Measurements from ENCODE around the gene MRM2.
"Not testable (repeated sequence)": the region's sequence is repeated elsewhere in the genome, so short reads cannot be mapped to it uniquely, and the experiment has no call there.

DNA sequence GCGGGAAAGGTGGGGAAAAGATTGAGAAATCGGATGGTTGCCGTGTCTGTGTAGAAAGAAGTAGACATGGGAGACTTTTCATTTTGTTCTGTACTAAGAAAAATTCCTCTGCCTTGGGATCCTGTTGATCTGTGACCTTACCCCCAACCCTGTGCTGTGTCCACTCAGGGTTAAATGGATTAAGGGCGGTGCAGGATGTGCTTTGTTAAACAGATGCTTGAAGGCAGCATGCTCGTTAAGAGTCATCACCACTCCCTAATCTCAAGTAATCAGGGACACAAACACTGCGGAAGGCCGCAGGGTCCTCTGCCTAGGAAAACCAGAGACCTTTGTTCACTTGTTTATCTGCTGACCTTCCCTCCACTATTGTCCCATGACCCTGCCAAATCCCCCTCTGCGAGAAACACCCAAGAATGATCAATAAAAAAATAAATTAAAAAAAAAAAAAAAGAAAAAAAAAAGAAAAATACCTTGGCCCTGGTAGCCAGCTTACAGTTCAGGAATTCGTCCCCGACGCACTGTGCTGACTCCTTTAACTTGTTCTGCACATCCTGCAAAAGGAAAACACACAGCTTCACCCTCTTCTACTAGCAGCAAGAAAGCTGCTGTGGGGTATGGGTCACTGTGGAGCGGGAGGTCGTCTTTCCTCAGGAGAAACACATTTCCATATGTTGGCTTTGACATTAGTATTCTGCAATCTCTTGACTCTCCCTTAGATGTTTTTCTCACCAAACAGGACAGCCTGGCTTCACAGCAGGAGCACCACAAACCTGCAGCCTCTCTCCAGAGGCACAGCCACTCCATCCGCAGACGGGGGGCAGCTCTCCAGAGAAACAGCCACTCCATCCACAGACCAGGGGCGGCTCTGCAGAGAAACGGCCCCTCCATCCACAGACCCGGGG is 27.3 kb upstream of the MRM2 start:
- TF ChIP-seq, protein P1, sequence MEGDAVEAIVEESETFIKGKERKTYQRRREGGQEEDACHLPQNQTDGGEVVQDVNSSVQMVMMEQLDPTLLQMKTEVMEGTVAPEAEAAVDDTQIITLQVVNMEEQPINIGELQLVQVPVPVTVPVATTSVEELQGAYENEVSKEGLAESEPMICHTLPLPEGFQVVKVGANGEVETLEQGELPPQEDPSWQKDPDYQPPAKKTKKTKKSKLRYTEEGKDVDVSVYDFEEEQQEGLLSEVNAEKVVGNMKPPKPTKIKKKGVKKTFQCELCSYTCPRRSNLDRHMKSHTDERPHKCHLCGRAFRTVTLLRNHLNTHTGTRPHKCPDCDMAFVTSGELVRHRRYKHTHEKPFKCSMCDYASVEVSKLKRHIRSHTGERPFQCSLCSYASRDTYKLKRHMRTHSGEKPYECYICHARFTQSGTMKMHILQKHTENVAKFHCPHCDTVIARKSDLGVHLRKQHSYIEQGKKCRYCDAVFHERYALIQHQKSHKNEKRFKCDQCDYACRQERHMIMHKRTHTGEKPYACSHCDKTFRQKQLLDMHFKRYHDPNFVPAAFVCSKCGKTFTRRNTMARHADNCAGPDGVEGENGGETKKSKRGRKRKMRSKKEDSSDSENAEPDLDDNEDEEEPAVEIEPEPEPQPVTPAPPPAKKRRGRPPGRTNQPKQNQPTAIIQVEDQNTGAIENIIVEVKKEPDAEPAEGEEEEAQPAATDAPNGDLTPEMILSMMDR (IDR thresholded peaks at IDR 0.05), result not testable (repeated sequence)
- not testable (repeated sequence) for TF ChIP-seq POLR2AphosphoS5 (IDR thresholded peaks at IDR 0.05)

Measured in stomach (tissue), 4 donors.